ENCODE measurements around the gene PDE6G.

Gene PDE6G

GRCh38 chr17:81693509-81694210 lies 37.3 kb upstream of the PDE6G start:
- H3K4me1 ChIP-seq: no peaks in the 10 kb centered on the region
- DNase-seq (ENCODE audit: low spot score in 2 of 2): no peak
- no peaks in the 10 kb centered on the region for H3K27me3 ChIP-seq (ENCODE audit: low read depth)
- H3K36me3 ChIP-seq (replicated peaks): peaks cover 89% of the 10 kb centered on the region
- no peaks in the 10 kb centered on the region for H3K9me3 ChIP-seq
- no peak overlapping the region for H3K4me3 ChIP-seq
- in situ Hi-C loops (cut with MboI; ENCODE audit: low sequenced_read_pairs): no loop called here

- in situ Hi-C loops (cut with MboI; ENCODE audit: low sequenced_read_pairs): no loop called here
- Histone ChIP-seq H3K4me3 (no peak overlapping the region), H3K36me3 (replicated peaks) (peaks cover 92% of the 10 kb centered on the region), H3K4me1 (no peaks in the 10 kb centered on the region), H3K9me3 (no peaks in the 10 kb centered on the region), H3K27me3 (ENCODE audit: low read depth) (no peaks in the 10 kb centered on the region)
- DNase-seq (ENCODE audit: low spot score in 2 of 2): no peak
Observed at GRCh38 chr17:81691608-81692007, 35.3 kb upstream of the PDE6G start.

GRCh38 chr17:81691196-81691595 lies 34.9 kb upstream of the PDE6G start:
- Histone ChIP-seq H3K27me3 (ENCODE audit: low read depth) (no peaks in the 10 kb centered on the region), H3K36me3 (replicated peaks) (peaks cover 92% of the 10 kb centered on the region), H3K4me1 (no peaks in the 10 kb centered on the region), H3K4me3 (no peak overlapping the region), H3K9me3 (no peaks in the 10 kb centered on the region)
- in situ Hi-C loops (cut with MboI; ENCODE audit: low sequenced_read_pairs): no loop called here
- no peak for DNase-seq (ENCODE audit: low spot score in 2 of 2)

- H3K36me3 ChIP-seq (replicated peaks): peaks cover 92% of the 10 kb centered on the region
- H3K4me1 ChIP-seq: no peaks in the 10 kb centered on the region
- no peak for DNase-seq (ENCODE audit: low spot score in 2 of 2)
- in situ Hi-C loops (cut with MboI; ENCODE audit: low sequenced_read_pairs): no loop called here
- H3K27me3 ChIP-seq (ENCODE audit: low read depth): no peaks in the 10 kb centered on the region
- H3K4me3 ChIP-seq: no peak overlapping the region
- H3K9me3 ChIP-seq: no peaks in the 10 kb centered on the region
Observed at GRCh38 chr17:81690549-81690948, 34.2 kb upstream of the PDE6G start.

- H3K4me1 ChIP-seq: peaks cover under 1% of the 10 kb centered on the region; the same call in 1 of the 2 replicates
Observed at GRCh38 chr17:81690066-81690465, 33.7 kb upstream of the PDE6G start.

GRCh38 chr17:81688616-81689015 lies 32.3 kb upstream of the PDE6G start:
- peaks cover 74% of the 10 kb centered on the region for H3K36me3 ChIP-seq (replicated peaks)
- DNase-seq (ENCODE audit: low spot score in 2 of 2): no peak
- H3K4me3 ChIP-seq: no peak overlapping the region
- peaks cover 8% of the 10 kb centered on the region; the same call in 1 of the 2 replicates for H3K4me1 ChIP-seq
- no peaks in the 10 kb centered on the region for H3K27me3 ChIP-seq (ENCODE audit: low read depth)
- no peaks in the 10 kb centered on the region for H3K9me3 ChIP-seq
- in situ Hi-C loops (cut with MboI; ENCODE audit: low sequenced_read_pairs): no loop called here

More at GRCh38 chr17:81690066-81690465, 33.7 kb upstream of the PDE6G start:
- no peak overlapping the region for H3K4me3 ChIP-seq
- peaks cover 89% of the 10 kb centered on the region for H3K36me3 ChIP-seq (replicated peaks)
- DNase-seq (ENCODE audit: low spot score in 2 of 2): no peak
- no peaks in the 10 kb centered on the region for H3K27me3 ChIP-seq (ENCODE audit: low read depth)
- no peaks in the 10 kb centered on the region for H3K9me3 ChIP-seq
- in situ Hi-C loops (cut with MboI; ENCODE audit: low sequenced_read_pairs): no loop called here

GRCh38 chr17:81687770-81688541 lies 31.6 kb upstream of the PDE6G start:
- in situ Hi-C loops (cut with MboI; ENCODE audit: low sequenced_read_pairs): no loop called here
- no peak for DNase-seq (ENCODE audit: low spot score in 2 of 2)
- Histone ChIP-seq H3K4me1 (peaks cover 8% of the 10 kb centered on the region; the same call in 1 of the 2 replicates), H3K4me3 (no peak overlapping the region), H3K9me3 (no peaks in the 10 kb centered on the region), H3K36me3 (replicated peaks) (peaks cover 69% of the 10 kb centered on the region), H3K27me3 (ENCODE audit: low read depth) (no peaks in the 10 kb centered on the region)

GRCh38 chr17:81686614-81687013 lies 30.3 kb upstream of the PDE6G start:
- DNase-seq (ENCODE audit: low spot score in 2 of 2): no peak
- Histone ChIP-seq H3K36me3 (replicated peaks) (peaks cover 58% of the 10 kb centered on the region), H3K4me1 (peaks cover 14% of the 10 kb centered on the region), H3K9me3 (no peaks in the 10 kb centered on the region), H3K27me3 (ENCODE audit: low read depth) (no peaks in the 10 kb centered on the region), H3K4me3 (no peak overlapping the region)
- in situ Hi-C loops (cut with MboI; ENCODE audit: low sequenced_read_pairs): no loop called here

GRCh38 chr17:81685108-81685507 lies 28.8 kb upstream of the PDE6G start:
- H3K4me3 ChIP-seq: peak overlapping the region; percentile 90
- in situ Hi-C loops (cut with MboI; ENCODE audit: low sequenced_read_pairs): no loop called here
- H3K27me3 ChIP-seq (ENCODE audit: low read depth): no peaks in the 10 kb centered on the region
- no peak for DNase-seq (ENCODE audit: low spot score in 2 of 2)
- H3K36me3 ChIP-seq (replicated peaks): peaks cover 50% of the 10 kb centered on the region
- no peaks in the 10 kb centered on the region for H3K9me3 ChIP-seq
- H3K4me1 ChIP-seq: peaks cover 14% of the 10 kb centered on the region

GRCh38 chr17:81684442-81684911 lies 28.1 kb upstream of the PDE6G start:
- Histone ChIP-seq H3K27me3 (ENCODE audit: low read depth) (no peaks in the 10 kb centered on the region), H3K4me3 (peak overlapping the region; percentile 90), H3K4me1 (peaks cover 14% of the 10 kb centered on the region), H3K9me3 (no peaks in the 10 kb centered on the region), H3K36me3 (replicated peaks) (peaks cover 46% of the 10 kb centered on the region)
- no peak for DNase-seq (ENCODE audit: low spot score in 2 of 2)
- in situ Hi-C loops (cut with MboI; ENCODE audit: low sequenced_read_pairs): no loop called here

GRCh38 chr17:81683584-81684441 lies 27.5 kb upstream of the PDE6G start, which contains the start of the genes ARL16 and HGS:
Gene ARL16, minus strand, starts transcription at chr17:81683797. Its CDS starts 44 bp downstream, at chr17:81683753.
Gene HGS, plus strand, starts transcription at chr17:81684011. Its CDS starts 56 bp downstream, at chr17:81684067.
- Histone ChIP-seq H3K4me3 (peak within 1 kb of the TSS; percentile 90), H3K9me3 (no peaks in the 10 kb centered on the region), H3K27me3 (ENCODE audit: low read depth) (no peaks in the 10 kb centered on the region), H3K4me1 (peaks cover 14% of the 10 kb centered on the region), H3K36me3 (replicated peaks) (peaks cover 40% of the 10 kb centered on the region)
- peak; percentile 98 for DNase-seq (ENCODE audit: low spot score in 2 of 2)
- in situ Hi-C loops (cut with MboI; ENCODE audit: low sequenced_read_pairs): no loop called here

- peaks cover 33% of the 10 kb centered on the region for H3K36me3 ChIP-seq (replicated peaks)
Observed at GRCh38 chr17:81683208-81683583, 26.9 kb upstream of the PDE6G start.

GRCh38 chr17:81682565-81683207 lies 26.3 kb upstream of the PDE6G start:
- no peak for DNase-seq (ENCODE audit: low spot score in 2 of 2)
- Histone ChIP-seq H3K4me3 (peak overlapping the region; percentile 90), H3K36me3 (replicated peaks) (peaks cover 28% of the 10 kb centered on the region), H3K9me3 (no peaks in the 10 kb centered on the region), H3K4me1 (peaks cover 14% of the 10 kb centered on the region), H3K27me3 (ENCODE audit: low read depth) (no peaks in the 10 kb centered on the region)
- in situ Hi-C loops (cut with MboI; ENCODE audit: low sequenced_read_pairs): no loop called here

More at GRCh38 chr17:81683208-81683583, 26.9 kb upstream of the PDE6G start:
- Histone ChIP-seq H3K27me3 (ENCODE audit: low read depth) (no peaks in the 10 kb centered on the region), H3K9me3 (no peaks in the 10 kb centered on the region), H3K4me1 (peaks cover 14% of the 10 kb centered on the region), H3K4me3 (peak overlapping the region; percentile 90)
- no peak for DNase-seq (ENCODE audit: low spot score in 2 of 2)
- in situ Hi-C loops (cut with MboI; ENCODE audit: low sequenced_read_pairs): no loop called here
